GM12878 (cell line): ENCODE data around the gene ZMYM5. TPM values are rescaled to one million over a fixed set of nuclear protein-coding genes. Genes with fewer than 3 reads are reported as not detected.

Source experiments
- ATAC-seq: fragments of 200-7000 bp; cut with Tn5 transposase; 3 replicates; pipeline ENCODE4 v1.9.1; 2020; ENCODE audit warnings: mild to moderate bottlenecking, moderate library complexity
- BruUV-seq: library from RNA; stranded (reverse); fragments of 400-500 nt; replicated peaks from 2 replicates; lab custom pipeline; 2021; lab: Mats Ljungman, UMichigan
- CTCF ChIA-PET: fragments of 300-600 bp; sonication (Branson Sonifier 250); formaldehyde crosslinking; extraction: SDS; loops from one replicate; lab custom pipeline; 2021; ENCODE audit warnings: inconsistent platforms; lab: Yijun Ruan, JAX
- POLR2A ChIA-PET: fragments of 350-600 bp; formaldehyde crosslinking; extraction: SDS; loops from one replicate; lab custom pipeline; 2021; ENCODE audit warnings: inconsistent platforms; lab: Charles Lee
- RAD21 ChIA-PET: fragments of 300-600 bp; sonication (Branson Sonifier 250); formaldehyde crosslinking; loops from one replicate; lab custom pipeline; 2023; ENCODE audit warnings: antibody characterized with exemption; ENCODE audit not compliant: unreplicated experiment; lab: Charles Lee
- SMC1A ChIA-PET: fragments of 300-600 bp; sonication (Branson Sonifier 250); formaldehyde crosslinking; loops from one replicate; lab custom pipeline; 2023; ENCODE audit not compliant: unreplicated experiment, uncharacterized antibody; lab: Charles Lee
- DNase-seq: peaks from one replicate; pipeline ENCODE4 v3.0.0-alpha.2; 2011; ENCODE audit warnings: low read depth, low spot score
- FAIRE-seq: peaks from 3 replicates; lab custom pipeline; 2011; peaks lifted over from hg19 to GRCh38; lab: Jason Lieb, UNC
- H2AFZ ChIP-seq: 2 replicates; pipeline ENCODE4 v1.6.0; 2011; ENCODE audit warnings: low read depth, low read length, control low read depth; ENCODE audit not compliant: control insufficient read depth
- H3K27ac ChIP-seq: 2 replicates; pipeline ENCODE4 v1.5.1; 2011; ENCODE audit warnings: control low read depth; ENCODE audit not compliant: control insufficient read depth, insufficient read depth
- H3K27me3 ChIP-seq, 2 experiments: replicated peaks in 1 of 2; 2 replicates each; pipeline versions ENCODE4 v1.6.0 to v1.6.1; 2011; ENCODE audit warnings: low read length in 1 of 2; ENCODE audit not compliant: control insufficient read depth in 2 of 2, insufficient read depth in 2 of 2
- H3K36me3 ChIP-seq, 2 experiments: 2 replicates each; pipeline ENCODE4 v1.5.1; 2011; ENCODE audit warnings: low read length in 1 of 2; ENCODE audit not compliant: control insufficient read depth in 2 of 2, insufficient read depth in 2 of 2
- H3K4me1 ChIP-seq: 2 replicates; pipeline ENCODE4 v1.6.1; 2011; ENCODE audit warnings: mild to moderate bottlenecking, low read length, moderate library complexity, mixed read lengths; ENCODE audit not compliant: control insufficient read depth, insufficient read depth
- H3K4me2 ChIP-seq: 2 replicates; pipeline ENCODE4 v1.6.0; 2011; ENCODE audit warnings: control low read depth; ENCODE audit not compliant: control insufficient read depth, insufficient read depth
- H3K4me3 ChIP-seq: fragments of 200-600 bp; sonication (generic); 2 replicates; pipeline ENCODE4 v1.5.1; 2016
- H3K79me2 ChIP-seq: 2 replicates; pipeline ENCODE4 v1.6.0; 2011; ENCODE audit warnings: low read length; ENCODE audit not compliant: control insufficient read depth, insufficient read depth
- H3K9ac ChIP-seq: 2 replicates; pipeline ENCODE4 v1.8.0; 2011; ENCODE audit warnings: low read length, control low read depth, mixed read lengths; ENCODE audit not compliant: control insufficient read depth, insufficient read depth
- H3K9me3 ChIP-seq: replicated peaks from 3 replicates; pipeline ENCODE4 v1.5.1; 2011; ENCODE audit warnings: mild to moderate bottlenecking, low read length; ENCODE audit not compliant: control insufficient read depth, insufficient read depth
- H4K20me1 ChIP-seq: 2 replicates; pipeline ENCODE4 v1.6.0; 2011; ENCODE audit not compliant: control insufficient read depth, insufficient read depth
- ATF2 ChIP-seq: IDR thresholded peaks from 2 replicates; pipeline ENCODE4 v1.6.1; 2012; ENCODE audit warnings: low read length, inconsistent platforms
- BACH1 ChIP-seq: fragments of 450-650 bp; IDR thresholded peaks from 2 replicates; pipeline ENCODE4 v1.6.1; 2017; ENCODE audit warnings: mild to moderate bottlenecking, borderline replicate concordance
- FOXK2 ChIP-seq: fragments of 450-650 bp; IDR thresholded peaks from 2 replicates; pipeline ENCODE4 v1.6.1; 2017; ENCODE audit warnings: mild to moderate bottlenecking, moderate library complexity
- HDAC2 ChIP-seq: fragments of 200-600 bp; sonication (generic); IDR thresholded peaks from 2 replicates; pipeline ENCODE4 v1.6.1; 2017
- LARP7 ChIP-seq: fragments of 450-650 bp; IDR thresholded peaks from 2 replicates; pipeline ENCODE4 v1.6.1; 2017; ENCODE audit warnings: mild to moderate bottlenecking
- SP1 ChIP-seq: IDR thresholded peaks from one replicate; pipeline ENCODE4 v1.6.1; 2011; ENCODE audit warnings: low read depth, low read length
- ZSCAN29 ChIP-seq: fragments of 450-650 bp; IDR thresholded peaks from 2 replicates; pipeline ENCODE4 v1.6.1; 2017; ENCODE audit warnings: mild to moderate bottlenecking, moderate library complexity
- WGBS: methylation state at CpG from one replicate; pipeline ENCODE4 v1.1.6; 2016; ENCODE audit warnings: low lambda C conversion rate; ENCODE audit not compliant: insufficient replicate concordance, insufficient coverage; ENCODE audit errors: missing lambda C conversion rate; 5-methylcytosine and 5-hydroxymethylcytosine counted together
- in situ Hi-C: fragments of 300-500 bp; cut with MboI; formaldehyde crosslinking; loops from 9 replicates; pipeline ENCODE4 v1.14.3; 2018; ENCODE audit warnings: mixed read lengths
- intact Hi-C: fragments of 100-400 bp; cut with micrococcal nuclease; formaldehyde crosslinking; loops from one replicate; pipeline ENCODE4 v1.14.2; 2022; ENCODE audit not compliant: unreplicated experiment
- polyA plus RNA-seq, 11 experiments: library from polyadenylated mRNA; depleted of rRNA in 4 of 11; unstranded in 6 of 11; stranded (reverse) in 5 of 11; fragments of >200 nt; fragmentation: Nextera tagmentation in 4 of 11; fragmentation: Illumina TruSeq in 1 of 11; extraction: Ambion mirVana in 4 of 11; extraction: Trizol in 1 of 11; gene quantifications; 1 replicate in 1 of 11; 2 replicates in 10 of 11; pipeline versions ENCODE4 v1.2.1 to v1.2.3, GENCODE V29; 2011 to 2016; ENCODE audit warnings: inconsistent platforms in 2 of 11, missing spikeins in 2 of 11, low read depth in 1 of 11
- total RNA-seq, 4 experiments: library from RNA; depleted of rRNA in 3 of 4; stranded (reverse); fragments of >200 nt in 3 of 4; fragmentation: Illumina TruSeq in 1 of 4; extraction: Trizol in 1 of 4; gene quantifications; 2 replicates each; pipeline versions ENCODE4 v1.2.1 to v1.2.3, GENCODE V29; 2013 to 2021

The ZMYM5 gene
- total and polyA plus RNA-seq, 10 of the 15 experiments (the other 5 are each of a cell fraction or from before 2014, with no cell fraction given), result 7.1 to 13.7 (median 10.6) TPM

DNA sequence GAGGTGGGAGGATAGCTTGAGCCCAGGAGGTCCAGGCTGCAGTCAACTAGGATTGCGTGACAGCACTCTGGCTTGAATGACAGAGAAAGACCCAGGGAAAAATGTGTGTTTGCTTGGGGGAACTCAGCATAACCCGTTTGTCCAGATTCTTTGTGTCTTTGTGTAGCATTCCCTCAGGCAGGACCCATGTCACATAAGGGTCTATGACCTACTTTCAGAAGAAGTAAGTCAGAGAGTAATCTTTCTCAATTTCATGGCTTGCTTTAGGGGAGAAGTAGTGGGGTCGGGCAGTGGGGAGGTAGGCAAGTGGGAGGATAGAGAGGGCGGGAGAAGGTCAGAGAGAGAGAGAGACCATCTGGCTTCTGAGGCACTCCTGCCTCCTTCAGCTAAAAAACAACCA, 68.8 kb downstream of the ZMYM5 start:
- H2AFZ ChIP-seq, result no peak overlapping the region
- H3K79me2 ChIP-seq, result no peaks in the 10 kb centered on the region
- ChIA-PET CTCF (no interaction called here), POLR2A (interaction anchor here (0.7 kb wide), 2 partner anchors 31 to 1383 kb away, joined by 3 to 4 read pairs; no protein-coding TSS in a partner anchor)
- WGBS, result 68% methylated on average over 4 of the region's 4 CpGs
- H3K27me3 ChIP-seq, result no peaks in the 10 kb centered on the region
- in situ Hi-C loops, result no loop called here
- no peaks in the 10 kb centered on the region for H4K20me1 ChIP-seq
- H3K9me3 ChIP-seq, result no peaks in the 10 kb centered on the region
- ATAC-seq, result no peak
- no peak for FAIRE-seq
- no peaks in the 10 kb centered on the region for H3K4me1 ChIP-seq
- H3K4me3 ChIP-seq, result no peak overlapping the region
- H3K27ac ChIP-seq, result no peak overlapping the region
- H3K36me3 ChIP-seq, result no peaks in the 10 kb centered on the region
- BruUV-seq, result no TSS peak
- no peak overlapping the region for H3K4me2 ChIP-seq
- no peak overlapping the region for H3K9ac ChIP-seq
- no peak for TF ChIP-seq SP1
- TF ChIP-seq BACH1, result no peak
- no peak for TF ChIP-seq HDAC2
- no peak for TF ChIP-seq ATF2
- no peak for TF ChIP-seq ZSCAN29
- TF ChIP-seq FOXK2, result no peak
- TF ChIP-seq, all 136 proteins: peak for 0
- SMC1A ChIA-PET, result no interaction called here
- intact Hi-C loops, result no loop called here
- no peak for DNase-seq
- RAD21 ChIA-PET, result no interaction called here

DNA sequence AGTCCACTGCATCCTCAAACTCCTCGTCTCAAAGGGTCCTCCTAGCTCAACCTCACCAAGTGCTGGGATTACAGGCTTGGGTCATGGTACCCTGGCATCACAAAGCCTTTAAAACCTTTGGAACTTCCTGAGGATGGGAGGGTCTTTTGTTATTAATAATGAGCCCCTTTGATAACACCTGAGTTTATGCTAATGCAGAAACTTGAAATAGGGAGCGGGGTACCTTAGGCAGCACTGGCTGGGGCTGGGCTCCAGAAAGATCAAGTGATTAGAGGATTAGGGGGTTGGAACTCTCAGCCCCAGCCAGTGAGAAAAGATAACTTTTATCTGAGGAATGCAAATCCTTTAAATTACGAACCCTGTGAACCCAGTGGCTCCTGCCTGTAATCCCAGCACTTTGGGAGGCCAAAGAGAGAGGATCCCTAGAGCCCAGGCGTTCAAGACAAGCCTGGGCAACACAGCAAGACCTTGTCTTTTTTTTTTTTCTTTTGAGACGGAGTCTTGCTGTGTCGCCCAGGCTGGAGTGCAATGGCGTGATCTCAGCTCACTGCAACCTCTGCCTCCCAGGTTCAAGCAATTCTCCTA, 71.4 kb downstream of the ZMYM5 start:
- no TSS peak for BruUV-seq

More for the DNA sequence above, 71.4 kb downstream of the ZMYM5 start:
- H3K9ac ChIP-seq, result no peak overlapping the region
- H2AFZ ChIP-seq, result no peak overlapping the region
- H3K36me3 ChIP-seq, result no peaks in the 10 kb centered on the region
- H3K79me2 ChIP-seq, result no peaks in the 10 kb centered on the region
- TF ChIP-seq LARP7, result no peak
- no peak overlapping the region for H3K4me3 ChIP-seq
- DNase-seq (no peak), FAIRE-seq (no peak), ATAC-seq (no peak)
- ChIA-PET RAD21 (no interaction called here), SMC1A (interaction anchor here (0.8 kb wide), 1 partner anchor 11 kb away, joined by 3 read pairs; no protein-coding TSS in a partner anchor), CTCF (no interaction called here), POLR2A (no interaction called here)
- H3K4me2 ChIP-seq, result no peak overlapping the region
- intact Hi-C loops, result no loop called here
- no peaks in the 10 kb centered on the region for H3K27me3 ChIP-seq
- H3K4me1 ChIP-seq, result no peaks in the 10 kb centered on the region
- no peak overlapping the region for H3K27ac ChIP-seq
- 97% methylated on average over 4 of the region's 7 CpGs for WGBS
- no peaks in the 10 kb centered on the region for H3K9me3 ChIP-seq
- in situ Hi-C loops, result no loop called here
- no peaks in the 10 kb centered on the region for H4K20me1 ChIP-seq
